GM21528 (cell line): ENCODE data around the gene UBR7.
"Not testable (repeated sequence)": the region's sequence is repeated elsewhere in the genome, so short reads cannot be mapped to it uniquely, and the experiment has no call there.

Source experiments
- ATAC-seq: cut with Tn5 transposase; IDR thresholded peaks from one replicate; pipeline ENCODE4 v1.9.1; 2021; ENCODE audit warnings: mild to moderate bottlenecking, moderate library complexity; ENCODE audit not compliant: unreplicated experiment, low FRiP score

Gene UBR7

DNA sequence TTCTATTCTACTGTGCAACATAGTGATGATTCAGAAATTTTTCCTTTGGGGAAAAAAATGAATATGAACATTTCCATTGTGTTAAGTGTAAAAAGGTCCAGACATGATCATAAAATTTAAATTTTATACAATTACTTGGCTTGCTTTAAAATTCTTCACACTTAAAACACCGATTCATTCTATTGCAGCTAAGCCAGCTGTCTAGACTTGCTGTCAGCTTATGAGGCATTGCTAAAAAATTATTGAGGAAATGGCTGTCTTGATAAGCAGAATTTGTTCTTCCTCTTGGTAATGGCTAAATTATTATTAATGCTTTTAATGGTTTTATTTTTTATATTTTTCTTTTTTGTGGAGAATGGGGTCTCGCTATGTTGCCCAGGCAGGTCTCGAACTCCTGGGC is 20.1 kb upstream of the UBR7 start:
- ATAC-seq, result no peak

DNA sequence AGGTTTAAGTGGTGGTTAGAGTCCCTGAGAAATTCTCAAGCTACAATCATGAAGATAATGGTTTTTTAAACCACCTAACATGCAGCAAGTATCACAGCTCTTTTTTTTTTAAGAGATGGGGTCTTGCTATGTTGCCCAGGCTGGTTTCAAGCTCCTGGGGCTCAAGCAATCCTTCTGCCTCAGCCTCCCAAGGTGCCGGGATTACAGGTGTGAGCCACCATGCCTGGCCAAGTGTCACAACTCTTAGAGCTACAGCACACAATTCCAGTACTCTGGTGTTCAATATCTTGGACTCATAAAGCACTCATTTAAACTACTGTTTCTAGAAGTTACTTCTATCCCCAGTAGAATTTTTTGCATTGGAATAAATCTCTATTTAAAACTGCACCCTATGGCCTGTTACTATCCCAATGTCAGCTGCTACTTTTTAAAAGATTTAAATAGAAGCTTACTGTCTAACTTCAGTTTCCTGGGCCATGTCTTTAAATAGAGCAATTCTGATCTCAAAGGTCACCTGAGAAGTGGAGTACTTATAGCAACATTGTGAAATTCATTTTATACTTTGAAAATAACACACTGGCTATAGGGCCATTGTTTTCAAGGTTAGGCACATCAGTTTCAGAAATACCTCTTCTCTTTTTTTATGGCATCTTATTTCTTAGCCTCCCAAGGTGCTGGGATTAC is 11.6 kb upstream of the UBR7 start:
- no peak for ATAC-seq

GRCh38 chr14:93199031-93199430 is 8.0 kb upstream of the UBR7 start:
- no peak for ATAC-seq

DNA sequence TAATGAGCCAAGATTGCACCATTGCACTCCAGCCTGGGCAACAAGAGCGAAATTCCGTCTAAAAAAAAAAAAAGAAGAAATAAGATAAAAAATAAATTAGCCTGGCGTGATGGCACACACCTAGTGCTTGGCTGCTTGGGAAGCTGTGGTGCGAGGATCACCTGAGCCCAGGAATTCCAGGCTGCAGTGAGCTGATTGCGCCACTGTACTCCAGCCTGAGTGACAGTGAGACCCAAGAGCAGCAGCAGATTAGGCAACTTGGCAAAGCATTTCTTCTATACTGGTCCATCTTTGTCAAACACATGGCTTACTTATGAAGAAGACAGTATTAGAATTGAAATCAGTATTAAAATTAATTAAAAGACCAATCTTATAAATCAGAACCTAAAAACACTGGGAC is 6.5 kb upstream of the UBR7 start:
- no peak for ATAC-seq

DNA sequence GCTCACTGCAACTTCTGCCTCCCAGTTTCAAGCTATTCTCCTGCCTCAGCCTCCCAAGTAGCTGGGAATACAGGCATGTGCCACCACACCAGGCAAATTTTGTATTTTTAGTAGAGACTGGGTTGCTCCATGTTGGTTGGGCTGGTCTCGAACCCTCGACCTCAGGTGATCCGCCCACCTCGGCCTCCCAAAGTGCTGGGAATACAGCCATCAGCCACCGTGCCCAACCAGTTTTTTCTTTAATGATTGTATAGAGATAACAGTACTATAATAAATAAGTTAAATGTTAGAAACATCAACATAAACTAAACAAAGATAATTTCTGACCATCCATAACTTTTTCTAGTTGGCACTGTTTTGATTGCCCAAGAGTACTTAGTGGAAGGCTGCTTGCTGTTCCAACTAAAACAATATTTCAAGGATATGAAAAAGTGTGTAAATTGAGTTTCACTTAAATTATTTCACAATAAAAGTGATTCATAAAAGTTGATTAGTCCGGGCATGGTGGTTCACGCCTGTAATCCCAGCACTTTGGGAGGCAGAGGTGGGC is 5.8 kb upstream of the UBR7 start:
- ATAC-seq, result no peak

GRCh38 chr14:93207468-93208308 is 632 bp downstream of the UBR7 start:
- ATAC-seq, result peak; percentile 46

- peak; percentile 43 for ATAC-seq
These were observed 5.4 kb downstream of the UBR7 start for GRCh38 chr14:93212432-93212831.

DNA sequence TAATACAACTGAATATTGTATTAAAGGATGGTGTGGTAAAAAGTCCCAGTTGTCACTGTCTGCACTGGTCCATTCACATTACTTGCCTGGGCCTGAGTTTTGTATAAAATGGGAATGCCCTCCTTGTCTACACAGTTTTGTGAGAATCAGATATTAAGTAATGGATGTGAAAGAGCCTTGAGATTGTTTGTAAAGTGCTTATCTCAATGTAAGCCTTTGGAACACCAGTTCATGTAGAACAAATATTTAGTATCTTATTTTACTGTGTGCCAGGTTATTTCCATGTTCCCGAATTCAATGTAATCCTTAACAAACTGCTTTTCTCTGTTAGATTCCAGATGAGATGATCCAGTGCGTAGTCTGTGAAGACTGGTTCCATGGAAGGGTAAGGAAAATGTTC is 7.5 kb downstream of the UBR7 start:
- no peak for ATAC-seq

DNA sequence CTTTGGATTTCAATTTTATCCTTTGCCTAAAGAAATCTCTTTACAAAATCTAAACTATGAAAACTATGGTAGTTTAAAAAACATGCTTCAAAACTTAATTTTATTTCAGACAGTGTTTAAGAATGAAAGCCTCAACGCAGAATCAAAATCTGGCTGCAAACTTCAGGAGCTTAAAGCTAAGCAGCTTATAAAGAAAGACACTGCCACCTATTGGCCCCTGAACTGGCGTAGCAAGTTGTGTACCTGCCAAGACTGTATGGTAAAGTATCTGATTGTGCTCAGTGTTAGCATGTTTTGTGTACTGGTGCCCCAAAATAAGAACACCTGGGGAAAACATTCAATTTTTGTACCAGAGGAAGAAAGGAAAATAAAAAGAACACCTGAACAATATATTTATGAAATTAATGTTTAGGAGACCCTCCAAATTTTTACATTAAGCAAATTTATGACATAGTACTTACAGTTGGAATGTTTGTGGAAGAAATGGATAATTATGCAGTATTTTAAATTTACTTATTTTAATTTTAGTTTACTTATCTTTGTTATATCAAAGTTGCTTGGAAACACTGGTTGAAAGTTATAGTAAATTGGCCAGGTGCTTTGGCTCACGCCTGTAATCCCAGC is 12.2 kb downstream of the UBR7 start:
- ATAC-seq, result peak; percentile 70

- no peak for ATAC-seq
These were observed 13.5 kb downstream of the UBR7 start for GRCh38 chr14:93220509-93220908.

DNA sequence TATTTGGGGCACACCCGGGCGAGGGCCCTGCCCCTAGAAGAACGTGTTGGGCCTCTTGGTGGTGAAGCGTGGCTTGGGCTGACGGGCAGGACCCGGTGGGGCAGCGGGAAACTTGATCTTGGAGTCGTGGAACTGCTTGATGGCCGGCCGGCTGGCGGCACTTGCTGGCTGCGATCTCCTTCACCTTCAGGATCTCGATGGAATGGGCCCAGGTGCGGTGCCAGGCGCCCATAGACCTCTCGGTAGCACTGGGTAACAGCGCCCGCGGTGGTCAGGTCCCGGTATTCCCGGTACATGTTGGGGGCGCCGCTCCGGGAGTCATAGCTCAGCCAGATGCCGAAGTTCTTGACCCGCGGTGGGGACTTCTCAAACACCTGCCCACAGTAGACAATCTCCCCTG is 16.5 kb downstream of the UBR7 start:
- ATAC-seq, result no peak

DNA sequence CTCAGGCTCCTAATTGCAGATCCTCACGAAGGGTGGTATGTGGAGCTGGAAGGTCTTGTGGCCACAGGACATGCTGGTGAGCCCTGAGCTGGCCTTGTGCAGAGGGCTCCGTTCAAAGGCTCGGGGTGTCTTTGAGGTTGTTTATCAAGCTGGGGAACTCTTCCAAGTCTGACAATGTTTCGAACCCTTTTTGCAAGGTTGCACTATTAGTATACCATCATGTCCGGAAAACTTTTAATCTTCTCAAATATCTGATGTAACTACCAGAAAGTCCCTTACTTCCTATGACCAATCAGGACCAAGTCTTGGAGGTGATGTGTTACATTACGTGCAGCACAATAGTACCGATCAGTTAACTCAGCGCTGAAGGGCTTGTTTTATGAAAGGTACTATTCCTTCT is 21.5 kb downstream of the UBR7 start:
- ATAC-seq, result no peak

DNA sequence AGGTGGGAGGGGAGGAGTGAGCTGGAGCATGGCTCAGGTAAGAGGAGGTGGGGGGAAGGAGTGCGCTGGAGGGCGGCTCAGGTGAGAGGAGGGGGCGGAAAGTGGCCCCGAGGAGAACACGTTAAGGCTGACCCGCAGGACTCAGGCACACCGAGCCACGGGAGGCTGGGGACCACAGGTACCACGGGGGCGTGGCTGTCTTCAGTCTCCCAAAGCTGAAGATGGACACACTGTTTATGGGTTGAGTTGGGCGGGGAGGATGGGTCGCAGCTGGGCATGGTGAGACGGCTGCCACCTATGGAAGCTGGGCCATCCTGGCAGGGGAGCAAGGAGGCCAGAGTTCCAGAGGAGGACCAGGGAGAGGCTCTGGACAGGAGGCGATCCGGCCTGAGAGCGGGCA is 23.5 kb downstream of the UBR7 start:
- ATAC-seq, result no peak

DNA sequence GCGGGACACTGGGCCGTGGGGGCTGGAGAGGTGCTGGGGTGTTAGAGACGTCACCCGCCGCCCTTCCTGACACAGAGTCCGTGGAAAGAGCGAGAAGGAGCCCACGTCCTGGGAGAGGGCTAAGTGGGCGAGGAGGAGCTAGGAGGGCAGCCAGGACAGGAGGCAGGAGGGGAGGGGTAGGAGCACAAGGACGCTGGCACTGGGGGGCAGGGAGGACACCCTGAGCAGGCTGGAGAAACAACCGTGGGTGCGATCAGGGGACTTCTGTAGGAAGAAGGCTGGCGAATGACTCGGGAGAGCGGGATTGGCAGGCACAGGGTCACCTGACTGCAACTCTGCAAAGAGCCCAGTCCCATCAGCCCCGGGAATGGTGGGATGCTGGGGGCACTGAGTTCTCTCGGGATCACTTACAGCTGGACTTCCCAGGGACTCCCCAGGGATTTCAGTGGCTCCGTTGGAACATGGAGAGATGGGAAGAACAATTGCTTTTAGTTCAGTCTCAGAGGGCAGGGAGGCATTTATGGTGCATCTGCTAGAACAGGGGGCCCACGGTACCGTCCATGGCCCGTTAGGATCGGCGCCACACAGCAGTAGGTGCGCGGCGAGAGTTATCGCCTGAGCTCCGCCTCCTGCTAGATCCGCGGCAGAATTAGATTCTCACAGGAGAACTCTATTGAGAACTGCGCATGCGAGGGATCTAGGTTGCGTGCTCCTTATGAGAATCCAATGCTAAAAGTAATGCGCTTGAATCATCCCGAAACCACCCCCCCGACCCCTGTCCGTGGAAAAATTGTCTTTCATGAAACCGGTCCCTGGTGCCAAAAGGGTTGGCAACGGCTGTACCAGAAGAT is 24.3 kb downstream of the UBR7 start:
- no peak for ATAC-seq

DNA sequence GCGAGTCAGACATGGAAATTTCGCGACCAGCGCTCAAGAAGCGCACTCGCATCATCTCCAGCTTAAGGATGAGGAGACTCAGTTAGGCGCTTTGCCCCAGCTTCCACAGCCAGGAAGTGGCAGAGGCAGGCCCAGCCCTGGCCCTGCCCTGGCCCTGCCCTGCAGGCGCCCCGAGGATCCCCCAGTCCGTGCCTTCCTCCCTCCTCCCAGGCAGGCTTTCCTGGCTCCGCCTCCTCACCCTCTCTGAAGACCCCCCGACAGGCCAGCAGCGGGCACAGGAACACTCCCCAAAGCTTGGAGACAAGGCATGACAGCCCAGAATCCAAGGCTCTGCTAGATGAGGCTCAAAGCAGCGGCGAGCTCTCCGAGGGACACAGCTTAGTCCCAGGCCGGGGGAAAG is 25.1 kb downstream of the UBR7 start:
- no peak for ATAC-seq

- not testable (repeated sequence) for ATAC-seq
These were observed 26.0 kb downstream of the UBR7 start for GRCh38 chr14:93233078-93233477.

- ATAC-seq, result no peak
These were observed 27.7 kb downstream of the UBR7 start for GRCh38 chr14:93234798-93235197.

DNA sequence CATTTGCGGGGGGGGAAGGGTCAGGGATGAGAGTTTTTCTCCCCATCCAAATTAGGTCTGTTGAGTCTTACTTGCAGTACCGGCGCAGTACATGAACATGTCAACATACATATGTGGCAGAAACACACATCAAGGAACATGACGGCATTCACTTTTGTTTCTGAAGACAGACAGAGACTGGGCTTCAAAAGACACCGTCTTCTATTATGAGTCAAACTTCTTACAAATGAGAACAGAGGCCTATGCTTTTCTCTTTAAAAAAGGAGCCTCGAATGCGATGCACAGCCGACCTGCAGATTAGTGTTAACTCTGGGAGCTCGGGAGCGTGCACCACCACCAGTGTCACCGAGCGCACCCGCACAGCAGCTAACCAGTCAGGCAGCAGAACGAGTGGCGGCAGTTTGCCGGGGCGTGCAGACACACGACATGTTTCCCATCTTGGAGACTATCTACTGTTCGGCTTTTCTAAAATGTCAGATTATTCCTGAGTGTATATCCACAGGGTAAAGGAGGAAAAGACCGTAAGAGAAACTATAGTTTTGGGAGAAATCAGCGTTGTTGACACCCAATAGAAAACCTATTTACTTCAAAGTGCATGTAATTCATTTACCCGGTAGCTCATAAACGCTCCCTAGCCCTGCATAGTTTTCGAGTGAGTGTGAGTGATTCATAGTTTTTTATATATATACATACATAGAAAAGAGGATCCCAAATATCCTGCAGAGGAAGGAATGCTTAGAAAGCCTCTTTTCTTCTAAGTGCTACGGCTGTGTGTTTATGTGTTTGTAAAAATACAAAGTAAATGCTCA is 33.0 kb downstream of the UBR7 start:
- no peak for ATAC-seq

DNA sequence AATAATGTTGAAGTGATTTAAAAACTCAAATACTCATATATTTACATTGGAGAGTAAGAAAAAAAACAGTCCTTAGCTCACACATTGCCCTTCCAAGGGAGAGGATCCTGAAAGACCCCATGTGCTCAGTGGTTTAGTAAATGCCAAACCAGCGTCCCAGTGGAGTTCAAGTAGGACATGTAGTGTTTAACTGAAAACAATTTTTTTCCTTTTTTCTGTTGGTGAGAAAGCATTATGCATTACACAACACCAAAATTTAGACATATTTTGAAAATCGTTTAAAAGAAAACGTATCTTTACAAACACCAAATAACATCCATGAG is 33.6 kb downstream of the UBR7 start:
- no peak for ATAC-seq
